ENCODE measurements around the gene VPS50.

GRCh38 chr7:93409324-93409723 is 177.2 kb downstream of the VPS50 start:
- TF ChIP-seq POLR2A (IDR thresholded peaks at IDR 0.05) (no peak), CTCF (IDR thresholded peaks at IDR 0.05) (no peak)

All from breast epithelium (tissue), 3 donors.